Amygdala (tissue), 56 donors: Measurements from ENCODE around the gene GOLGA8J.
A peak's percentile ranks its signal among the peaks of the same experiment; 100 is the strongest.
"Not testable (repeated sequence)": the region's sequence is repeated elsewhere in the genome, so short reads cannot be mapped to it uniquely, and the experiment has no call there.

Experiments used
- DNase-seq, 56 donors: peaks; one replicate each; lab custom pipeline; 2025; lab: John Stamatoyannopoulos, UW

The GOLGA8J gene, protein sequence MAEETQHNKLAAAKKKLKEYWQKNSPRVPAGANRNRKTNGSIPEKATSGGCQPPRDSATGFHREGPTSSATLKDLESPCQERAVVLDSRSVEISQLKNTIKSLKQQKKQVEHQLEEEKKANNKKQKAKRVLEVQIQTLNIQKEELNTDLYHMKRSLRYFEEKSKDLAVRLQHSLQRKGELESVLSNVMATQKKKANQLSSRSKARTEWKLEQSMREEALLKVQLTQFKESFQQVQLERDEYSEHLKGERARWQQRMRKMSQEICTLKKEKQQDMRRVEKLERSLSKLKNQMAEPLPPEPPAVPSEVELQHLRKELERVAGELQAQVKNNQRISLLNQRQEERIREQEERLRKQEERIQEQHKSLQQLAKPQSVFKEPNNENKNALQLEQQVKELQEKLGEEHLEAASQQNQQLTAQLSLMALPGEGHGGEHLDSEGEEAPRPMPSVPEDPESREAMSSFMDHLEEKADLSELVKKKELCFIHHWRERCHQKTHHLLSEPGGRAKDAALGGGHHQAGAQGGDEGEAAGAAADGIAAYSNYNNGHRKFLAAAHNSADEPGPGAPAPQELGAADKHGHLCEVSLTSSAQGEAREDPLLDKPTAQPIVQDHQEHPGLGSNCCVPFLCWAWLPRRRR

DNA sequence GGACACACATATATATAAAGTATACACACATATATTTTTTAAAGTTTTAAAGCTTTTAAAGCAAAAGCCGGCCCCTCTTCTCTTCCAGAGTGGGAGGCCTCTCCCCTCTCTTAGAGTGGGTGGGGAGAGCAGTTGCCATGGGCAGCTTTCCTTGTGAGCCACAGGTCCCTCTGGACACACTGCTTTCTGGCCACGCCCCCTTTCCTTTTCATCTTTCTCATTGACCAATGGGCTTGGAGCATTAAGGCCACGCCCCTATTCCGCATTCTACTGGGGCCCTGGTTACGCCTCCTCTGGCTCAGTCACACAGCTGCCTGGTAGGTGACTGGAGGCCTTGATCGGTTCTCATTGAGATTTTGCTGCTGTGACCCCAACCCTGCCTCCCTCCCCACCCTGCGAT, at the start of gene GOLGA8J:
GOLGA8J (plus strand) TSS at position 301 of the 400 bp plus-strand sequence; CDS start at position 399, 98 bp downstream.
- not testable (repeated sequence) for DNase-seq

DNA sequence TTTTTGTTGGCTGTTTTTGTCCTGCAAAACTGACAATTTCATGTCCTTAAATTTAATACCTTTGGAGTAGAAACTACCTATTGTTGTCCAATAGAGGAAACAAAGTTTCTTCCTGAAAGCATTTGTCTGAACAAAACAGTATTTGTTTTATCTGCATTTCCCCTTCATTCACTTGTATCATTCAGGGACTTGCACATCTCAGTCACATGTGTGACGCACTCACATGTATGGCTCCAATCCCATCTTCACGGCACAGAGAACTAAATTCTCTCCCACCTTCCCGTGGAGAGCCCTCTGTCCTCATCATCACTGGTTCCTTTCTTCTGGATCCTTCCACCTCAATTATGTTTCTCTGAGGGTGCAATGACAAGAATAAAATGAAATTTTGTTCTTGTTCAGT, 49.5 kb upstream of the GOLGA8J start:
- DNase-seq, result no peak

DNA sequence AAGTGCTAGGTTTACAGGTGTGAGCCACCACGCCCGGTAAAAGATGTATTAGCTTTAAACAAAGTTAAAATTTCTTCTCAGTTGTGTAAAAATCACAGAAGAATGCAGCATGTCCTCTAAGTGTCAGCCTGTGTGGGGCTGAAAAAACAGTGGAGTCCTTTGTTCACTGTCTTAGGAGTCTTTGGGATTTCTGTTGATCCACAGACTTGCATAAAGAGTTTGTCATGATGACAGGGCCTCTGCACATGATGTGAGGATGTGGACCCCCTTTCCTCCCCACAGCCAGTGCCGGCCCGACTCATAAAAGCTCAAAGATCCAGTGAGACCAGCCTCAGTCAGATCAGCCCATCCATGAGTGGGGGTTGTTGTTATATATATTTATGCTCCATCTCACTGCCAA, 49.0 kb upstream of the GOLGA8J start:
- peak in 1 of 56 donors; percentile 38 for DNase-seq

DNA sequence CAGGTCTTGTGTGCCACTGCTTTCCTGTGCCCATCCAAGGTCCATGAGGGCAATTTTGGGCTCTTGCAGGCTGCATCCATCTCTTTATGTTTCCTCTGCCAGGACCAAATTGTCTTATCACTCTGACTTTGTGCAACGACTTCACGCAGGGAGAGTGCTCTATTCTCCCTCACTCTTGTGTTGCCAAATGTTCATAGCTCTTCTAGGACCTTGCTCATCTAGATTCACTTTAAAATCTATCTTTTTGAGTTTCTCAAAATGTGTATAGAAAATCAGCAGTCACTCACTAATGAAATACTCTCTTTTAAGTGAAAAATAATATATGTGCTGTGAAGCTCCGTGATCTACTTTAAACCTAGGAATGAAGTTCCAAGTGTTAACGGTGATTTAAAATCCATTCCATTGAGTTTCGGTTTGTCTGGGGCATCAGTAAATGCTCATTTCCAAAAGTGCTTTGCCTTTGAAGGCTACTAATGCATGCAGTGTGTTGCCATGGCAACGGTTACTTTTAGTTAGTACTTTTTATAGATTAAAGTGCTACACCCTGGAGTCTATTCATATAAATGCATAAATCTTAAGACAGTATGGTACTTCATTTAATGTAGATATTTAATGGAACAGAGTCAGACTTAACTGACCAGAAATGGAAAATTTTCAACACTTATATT, 46.6 kb upstream of the GOLGA8J start:
- DNase-seq, result peak in 1 of 56 donors; percentile 19

DNA sequence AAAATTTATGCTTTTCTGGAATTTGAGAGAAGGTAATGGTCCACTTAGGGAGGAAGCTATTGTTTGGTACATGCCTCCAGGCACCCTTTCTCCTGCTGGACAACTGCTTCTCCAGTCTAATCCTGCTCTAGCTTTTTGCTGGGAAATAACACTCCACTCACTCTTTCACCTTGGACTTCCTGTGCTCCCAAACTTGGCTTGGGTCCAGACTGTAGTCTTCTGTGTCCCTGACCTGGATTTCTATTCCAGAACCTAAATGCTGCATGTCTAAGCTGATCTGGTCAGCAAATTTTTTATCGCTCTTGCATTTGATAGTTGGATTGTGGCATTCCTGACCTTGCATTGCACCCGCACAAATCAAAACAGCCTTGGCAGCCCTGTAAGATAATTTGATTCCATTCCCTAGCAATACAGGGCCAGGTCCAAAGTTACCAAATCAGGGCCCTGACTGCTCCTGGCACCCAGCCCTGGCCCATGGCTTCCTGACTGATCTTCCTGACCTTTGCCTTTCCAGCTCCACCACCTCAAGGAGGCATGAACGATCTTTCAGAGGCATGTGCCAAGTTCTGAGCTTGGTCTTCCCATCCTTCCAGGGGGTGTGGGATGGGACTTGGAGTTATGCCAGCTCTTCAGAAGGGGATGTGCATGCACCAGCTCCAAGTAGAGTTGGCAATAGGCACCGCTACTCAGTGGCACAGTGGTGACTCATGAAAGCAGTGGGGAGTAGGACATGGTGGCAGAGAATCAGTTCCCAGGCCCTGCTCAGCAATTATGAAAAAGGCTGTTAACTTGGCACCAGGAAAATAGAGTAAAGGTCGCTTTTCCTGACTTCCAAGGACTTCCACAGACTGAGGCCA, 43.9 kb upstream of the GOLGA8J start:
- DNase-seq, result peak in 29 of 56 donors; percentile 19 to 78 (median 47)

DNA sequence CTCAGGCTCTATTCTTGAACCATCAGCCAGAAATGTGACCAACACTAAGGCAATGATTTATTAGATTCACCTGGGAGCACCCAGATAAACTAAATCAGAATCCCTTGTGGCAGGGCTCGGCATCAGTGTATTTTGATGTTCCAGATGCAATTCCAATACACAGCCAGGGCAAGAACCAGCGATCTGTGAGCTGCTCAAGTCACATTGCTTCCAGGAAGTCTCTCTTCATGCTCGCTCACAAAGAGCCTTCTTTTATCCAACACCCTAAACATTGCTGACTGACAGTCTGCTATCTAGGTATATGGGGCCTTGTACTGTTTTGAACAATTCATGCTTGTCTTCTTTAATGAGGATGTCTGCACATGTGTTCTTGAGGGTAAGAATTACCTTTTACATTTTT, 40.9 kb upstream of the GOLGA8J start:
- peak in 2 of 56 donors; percentile 22 to 23 for DNase-seq

DNA sequence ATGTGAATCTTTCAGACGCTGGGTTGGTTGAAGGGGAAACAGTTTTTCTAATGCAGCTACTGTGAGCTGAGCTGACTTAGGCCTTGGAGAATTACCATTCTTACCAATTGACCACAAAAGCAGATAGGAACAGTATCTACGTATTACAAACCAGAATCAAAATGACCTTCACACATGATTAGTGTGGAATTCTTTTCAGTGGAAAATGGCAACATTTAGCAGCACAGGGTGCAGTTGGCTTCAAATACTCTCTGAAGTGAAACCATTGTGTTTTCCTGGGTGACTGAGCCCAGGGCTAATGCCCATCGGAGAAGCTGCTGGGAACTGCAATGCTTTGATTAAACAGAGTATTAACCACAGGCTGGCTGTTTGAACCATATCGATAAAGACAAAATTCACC, 40.2 kb upstream of the GOLGA8J start:
- DNase-seq, result peak in 3 of 56 donors; percentile 14 to 28 (median 28)

DNA sequence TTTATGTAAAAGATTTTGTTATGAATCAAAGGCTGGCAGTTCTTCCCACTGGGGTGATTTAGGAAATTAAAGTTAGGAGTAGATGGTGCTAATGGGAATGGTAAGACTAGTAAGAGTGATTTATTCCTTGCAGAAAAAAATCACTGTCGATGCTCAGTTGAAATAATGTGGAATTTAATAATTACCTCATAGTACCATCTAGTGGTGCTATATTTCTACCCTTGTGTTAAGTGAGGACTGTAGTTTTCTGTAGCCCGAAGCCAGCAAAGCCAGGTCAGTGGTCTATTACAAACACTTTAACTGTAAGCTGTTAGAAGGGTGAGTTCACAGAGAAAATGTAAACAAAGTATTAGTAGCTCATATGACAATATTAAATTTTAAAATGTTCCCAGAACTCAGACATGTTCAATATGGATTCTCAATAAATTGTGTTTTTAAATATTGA, 39.5 kb upstream of the GOLGA8J start:
- peak in 2 of 56 donors; percentile 21 to 37 for DNase-seq

DNA sequence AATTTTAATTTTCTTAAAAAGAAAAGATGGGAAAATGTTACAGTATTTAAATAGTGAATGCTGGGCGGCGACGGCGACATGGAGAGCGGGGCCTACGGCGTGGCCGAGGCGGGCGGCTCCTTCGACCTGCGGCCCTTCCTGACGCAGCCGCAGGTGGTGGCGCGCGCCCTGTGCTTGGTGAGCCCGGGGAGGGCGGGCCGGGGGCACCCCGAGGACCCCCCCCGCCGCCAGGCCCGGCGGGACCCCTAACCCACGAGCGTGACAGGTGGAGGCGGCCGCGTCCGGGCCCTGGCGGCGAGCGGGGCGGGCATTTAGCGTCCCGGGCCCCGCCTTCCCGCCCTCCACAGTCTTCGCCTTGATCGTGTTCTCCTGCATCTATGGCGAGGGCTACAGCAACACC, 38.4 kb upstream of the GOLGA8J start:
- DNase-seq, result no peak

DNA sequence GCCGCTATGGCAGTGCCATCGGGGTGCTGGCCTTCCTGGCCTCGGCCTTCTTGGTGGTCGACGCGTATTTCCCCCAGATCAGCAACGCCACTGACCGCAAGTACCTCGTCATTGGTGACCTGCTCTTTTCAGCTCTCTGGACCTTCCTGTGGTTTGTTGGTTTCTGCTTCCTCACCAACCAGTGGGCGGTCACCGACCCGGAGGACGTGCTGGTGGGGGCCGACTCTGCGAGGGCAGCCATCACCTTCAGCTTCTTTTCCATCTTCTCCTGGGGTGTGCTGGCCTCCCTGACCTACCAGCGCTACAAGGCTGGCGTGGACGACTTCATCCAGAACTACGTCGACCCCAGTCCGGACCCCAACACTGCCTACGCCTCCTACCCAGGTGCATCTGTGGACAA, 37.9 kb upstream of the GOLGA8J start:
- DNase-seq, result not testable (repeated sequence)

DNA sequence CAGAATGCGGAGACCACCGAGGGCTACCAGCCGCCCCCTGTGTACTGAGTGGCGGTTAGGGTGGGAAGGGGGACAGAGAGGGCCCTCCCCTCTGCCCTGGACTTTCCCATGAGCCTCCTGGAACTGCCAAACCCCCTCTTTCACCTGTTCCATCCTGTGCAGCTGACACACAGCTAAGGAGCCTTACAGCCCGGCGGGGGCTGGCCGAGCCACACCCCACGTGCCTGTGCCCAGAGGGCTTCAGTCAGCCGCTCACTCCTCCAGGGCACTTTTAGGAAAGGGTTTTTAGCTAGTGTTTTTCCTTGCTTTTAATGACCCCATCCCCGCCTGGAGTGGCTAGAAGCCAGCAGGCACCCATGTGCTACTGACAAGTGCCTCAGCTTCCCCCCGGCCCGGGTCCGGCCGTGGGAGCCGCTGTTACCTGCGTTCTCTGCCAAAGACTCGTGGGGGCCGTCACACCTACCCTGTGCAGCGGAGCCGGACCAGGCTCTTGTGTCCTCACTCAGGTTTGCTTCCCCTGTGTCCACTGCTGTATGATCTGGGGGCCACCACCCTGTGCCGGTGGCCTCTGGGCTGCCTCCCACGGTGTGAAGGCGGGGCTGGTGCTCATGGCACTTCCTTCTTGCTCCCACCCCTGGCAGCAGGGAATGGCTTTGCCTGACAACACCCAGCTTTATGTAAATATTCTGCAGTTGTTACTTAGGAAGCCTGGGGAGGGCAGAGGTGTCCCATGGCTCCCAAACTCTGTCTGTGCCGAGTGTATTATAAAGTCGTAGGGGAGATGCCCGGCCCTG, 37.3 kb upstream of the GOLGA8J start:
- DNase-seq, result peak in 1 of 56 donors; percentile 19

DNA sequence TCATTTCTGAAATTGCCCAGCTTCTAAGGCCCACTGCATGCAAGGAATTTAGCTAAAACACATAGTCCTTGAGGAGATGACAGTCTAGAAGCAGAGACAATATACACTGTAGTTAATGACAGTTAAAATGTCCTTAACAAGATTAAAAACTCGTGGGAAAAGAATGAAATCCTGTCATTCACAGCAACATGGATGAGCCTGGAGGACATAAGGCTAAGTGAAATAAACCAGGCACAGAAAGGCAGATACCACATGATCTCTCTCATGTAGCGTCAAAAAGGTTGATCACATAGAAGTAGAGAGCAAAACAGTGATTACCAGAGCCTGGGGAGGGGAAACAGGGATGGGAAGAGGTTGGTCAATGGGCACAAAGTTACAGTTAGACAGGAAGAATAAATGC, 36.3 kb upstream of the GOLGA8J start:
- DNase-seq, result no peak

DNA sequence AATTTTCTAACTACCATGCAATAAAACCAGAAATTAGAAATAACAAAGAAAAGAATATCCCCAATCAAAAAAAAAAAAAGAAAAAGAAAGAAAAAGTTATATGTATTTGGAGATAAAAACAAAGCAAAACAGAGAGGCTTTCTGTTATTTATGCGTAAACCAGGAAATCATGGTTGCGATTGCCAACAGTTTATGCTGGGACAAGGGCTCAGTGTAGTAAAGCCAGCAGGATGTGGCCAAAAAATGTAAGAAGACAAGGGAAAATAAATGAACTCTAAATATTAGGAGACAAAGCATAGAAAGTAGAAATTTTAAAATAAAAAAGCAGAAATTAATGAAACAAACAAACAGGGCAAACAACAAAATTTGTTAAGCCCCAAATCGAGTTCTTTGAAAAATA, 27.2 kb upstream of the GOLGA8J start:
- DNase-seq, result no peak

DNA sequence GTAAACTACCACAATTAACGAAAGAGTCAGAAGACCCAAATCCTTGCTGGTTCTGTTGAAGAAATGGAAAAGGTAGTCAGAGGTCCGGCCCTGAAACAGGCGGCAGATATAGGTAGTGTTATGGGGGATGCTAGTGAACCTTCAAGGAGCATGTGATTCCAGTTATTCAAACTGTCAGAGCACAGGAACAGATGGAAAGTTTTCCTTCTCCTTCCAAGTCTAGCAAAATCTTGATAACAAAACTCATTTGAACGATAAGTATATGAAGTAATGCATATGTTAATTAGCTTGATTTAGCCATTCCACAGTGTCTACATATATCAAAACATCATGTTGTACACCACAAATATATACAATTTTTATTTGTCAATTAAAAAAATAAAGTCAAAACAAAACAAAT, 26.6 kb upstream of the GOLGA8J start:
- no peak for DNase-seq

DNA sequence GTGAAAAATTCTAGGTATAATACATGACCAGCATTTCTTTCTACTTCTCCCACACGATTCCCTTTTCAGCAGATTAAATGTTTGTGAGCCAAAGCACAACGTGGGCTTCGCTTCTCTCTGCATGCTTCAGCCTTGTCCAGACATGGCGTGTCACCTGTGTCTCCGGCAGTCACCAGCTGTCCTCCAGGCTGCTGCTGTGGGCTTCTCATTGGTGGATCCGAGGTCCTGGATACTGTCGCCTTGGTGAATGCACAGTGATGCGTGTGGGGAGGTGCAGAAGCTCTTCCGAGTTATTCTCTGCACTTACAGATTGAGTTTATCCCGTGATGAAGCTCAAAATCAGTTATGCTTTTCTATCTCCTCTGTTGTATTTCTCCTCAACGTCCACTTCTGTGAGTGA, 23.0 kb upstream of the GOLGA8J start:
- DNase-seq, result peak in 9 of 56 donors; percentile 12 to 66 (median 27)

DNA sequence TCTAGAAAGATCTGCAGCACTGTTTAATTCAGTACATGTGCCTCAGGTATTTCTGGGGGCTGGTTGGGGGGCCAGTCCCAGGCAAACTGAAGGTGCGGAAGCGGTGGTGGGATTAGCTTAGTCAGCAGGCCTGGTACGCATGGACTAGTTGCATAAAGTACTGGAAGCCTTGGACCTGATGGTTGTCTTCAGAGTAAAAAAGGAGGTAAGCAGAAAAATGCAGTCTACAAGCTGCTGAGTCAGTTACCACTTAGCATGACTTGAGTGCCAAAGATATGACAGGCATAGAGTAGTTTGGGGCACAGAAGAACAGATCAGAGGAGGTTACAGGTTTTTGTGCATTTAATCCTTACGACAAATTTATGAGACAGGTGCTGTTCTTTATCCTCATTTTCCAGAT, 19.9 kb upstream of the GOLGA8J start:
- no peak for DNase-seq

DNA sequence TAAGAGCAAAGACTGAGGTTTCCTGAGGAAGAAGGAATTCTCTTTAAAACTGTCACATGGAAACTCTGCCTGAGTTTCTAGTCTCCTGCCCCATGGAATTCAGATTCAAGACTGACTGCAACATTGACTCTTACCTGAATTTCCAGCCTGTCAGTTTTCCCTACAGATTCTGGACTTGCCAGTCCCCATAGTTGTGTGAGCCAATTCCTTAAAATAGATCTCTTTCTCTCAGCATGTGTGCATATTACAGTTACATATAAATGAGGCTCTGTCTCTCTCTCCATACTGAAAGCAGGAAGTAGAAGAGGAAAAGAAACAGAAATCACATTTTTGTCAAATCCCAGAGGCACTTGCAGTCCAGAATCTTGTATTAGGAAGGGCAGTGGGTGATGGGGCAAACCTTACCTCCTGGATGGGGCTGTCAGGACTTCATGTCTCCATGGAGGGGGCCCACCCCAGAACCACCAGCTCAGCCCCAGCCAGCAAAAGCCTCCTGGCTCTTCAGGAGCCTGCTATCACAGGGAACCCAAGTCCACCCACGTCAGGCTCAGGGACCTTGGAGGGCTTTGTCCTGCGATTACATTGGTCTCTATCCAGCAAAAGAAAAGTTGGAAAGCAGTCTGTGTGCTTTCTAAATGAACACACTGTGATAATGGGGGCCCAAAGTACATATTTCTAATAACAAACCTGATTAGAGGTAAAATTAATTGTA, 18.8 kb upstream of the GOLGA8J start:
- no peak for DNase-seq

DNA sequence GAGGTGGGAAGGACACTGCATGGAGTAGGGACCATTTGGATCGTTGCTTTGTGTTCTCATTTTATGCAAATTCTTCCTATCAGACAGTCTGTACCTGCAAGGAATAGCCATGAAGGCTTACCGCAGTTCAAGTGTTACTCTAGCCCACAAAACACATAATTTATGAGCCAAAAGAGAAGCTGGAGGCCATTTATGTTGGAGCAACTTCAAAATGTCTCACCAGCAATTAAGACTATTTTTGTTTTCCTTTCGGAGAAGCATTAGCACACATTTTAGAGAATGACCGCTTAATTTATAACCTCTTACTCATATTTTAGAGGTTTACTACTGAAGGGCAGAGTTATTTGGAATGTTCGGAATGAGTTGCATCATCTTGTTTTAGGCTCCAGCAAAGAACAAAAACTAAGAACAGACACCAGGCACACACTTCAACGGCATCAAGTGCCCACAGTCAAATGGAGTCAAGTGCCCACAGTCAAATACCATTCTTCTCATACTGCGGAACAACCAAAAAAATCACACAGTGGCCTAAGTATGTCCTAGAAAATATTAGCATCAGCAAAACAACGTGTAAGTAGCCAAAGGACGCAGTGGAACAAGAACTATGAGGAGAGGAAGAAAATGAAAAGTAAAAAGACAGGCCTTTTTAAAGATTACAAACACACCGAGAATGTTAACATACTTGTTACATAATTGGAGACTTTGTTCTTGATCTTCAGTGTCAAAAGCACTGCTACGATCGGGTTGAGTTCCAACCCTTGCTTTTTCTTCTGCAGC, 17.5 kb upstream of the GOLGA8J start:
- DNase-seq, result no peak
